HUDEP-2 (cell line): ENCODE measurements around the gene ADCY10.

Experiments used
- DNase-seq, 76 experiments: peaks; one replicate each; lab custom pipeline; 2025; ENCODE audit not compliant: unreplicated experiment in 76 of 76; lab: John Stamatoyannopoulos, UW

ADCY10 gene

DNA sequence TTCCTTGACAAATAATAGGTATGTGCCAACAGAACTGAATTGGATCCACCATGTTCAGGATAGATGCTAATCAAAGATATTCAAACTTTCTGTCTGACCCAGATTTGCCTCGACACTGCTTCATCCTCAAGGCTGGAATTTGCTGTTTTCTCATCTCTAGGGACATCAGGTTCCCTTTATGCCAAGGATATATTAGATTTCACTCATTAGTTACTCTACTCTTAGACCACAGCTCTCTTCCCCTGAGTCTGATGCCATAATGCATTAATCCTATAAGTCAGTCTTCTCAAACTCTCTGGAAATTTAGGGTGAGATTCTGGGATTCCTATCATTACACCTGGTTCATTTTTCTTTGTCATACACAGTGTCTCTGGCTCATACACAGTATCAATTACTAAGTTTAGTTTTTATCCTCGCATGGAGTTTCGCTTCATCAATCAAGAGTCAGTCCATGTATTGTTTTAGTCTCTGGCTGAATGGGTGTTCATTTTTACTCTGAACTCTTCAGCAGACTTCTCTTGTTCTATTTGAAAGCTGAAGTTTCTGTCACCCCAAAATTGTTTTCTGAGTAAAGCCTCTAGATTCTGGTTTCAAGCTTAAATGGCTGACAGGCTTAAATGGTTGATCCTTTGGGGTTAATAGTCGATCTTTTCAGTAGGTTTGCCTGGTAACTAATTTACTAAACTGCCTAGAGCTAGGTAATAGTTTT lies 13.3 kb upstream of the ADCY10 start:
- no peak for DNase-seq

DNA sequence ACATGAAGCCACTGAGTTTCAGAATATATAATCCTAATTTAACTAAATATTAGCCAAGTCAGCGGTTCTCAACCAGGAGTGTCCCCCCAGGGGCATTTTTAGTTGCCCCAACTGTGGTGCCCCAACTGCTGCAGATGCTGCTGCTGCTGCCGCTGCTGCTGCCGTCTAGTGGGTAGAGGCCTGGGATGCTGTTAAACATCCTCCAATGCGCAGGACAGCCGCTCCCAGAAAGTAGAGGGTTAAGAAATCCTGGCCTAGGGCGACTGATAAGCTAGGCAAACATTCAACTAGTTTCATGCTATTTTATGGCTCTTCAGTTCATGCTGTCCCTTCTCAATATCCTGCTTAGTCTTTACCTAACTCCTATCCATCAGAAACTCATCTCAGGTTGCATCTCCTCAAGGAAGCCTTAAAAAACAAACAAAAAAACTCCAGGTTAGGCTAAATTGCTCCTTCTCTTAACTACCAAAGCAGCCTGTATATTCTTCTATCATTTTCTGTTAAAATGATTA lies 12.6 kb upstream of the ADCY10 start:
- no peak for DNase-seq

DNA sequence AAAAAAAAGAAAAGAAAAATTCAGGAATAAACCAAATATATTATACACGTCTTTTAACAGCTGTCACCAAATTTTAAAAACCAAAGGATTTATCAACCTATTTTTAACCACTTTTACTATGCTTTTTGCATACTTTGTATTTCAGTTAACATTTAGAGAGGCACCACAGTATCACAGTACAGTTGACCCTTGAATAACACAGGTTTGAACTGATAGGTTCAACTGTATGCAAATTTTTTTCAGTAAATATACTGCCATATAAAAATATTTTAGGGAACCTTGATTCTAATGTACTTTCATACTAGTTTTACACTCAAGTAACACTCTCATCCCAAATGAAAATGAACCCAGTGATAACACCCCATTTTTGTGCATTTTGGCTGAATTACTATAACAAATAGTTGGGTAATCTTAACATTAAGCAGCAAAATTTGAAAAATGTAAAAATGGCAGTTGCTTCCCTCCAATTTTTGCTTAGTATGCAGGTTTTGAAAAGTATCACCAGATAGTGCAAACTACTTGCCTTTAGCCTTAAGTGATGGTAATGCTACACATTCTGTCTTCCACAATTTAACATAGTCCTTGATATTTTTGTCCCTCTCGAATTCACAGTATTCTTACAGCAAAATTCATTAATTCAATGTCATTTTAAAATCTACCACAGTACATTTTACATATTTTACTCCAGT lies 10.8 kb upstream of the ADCY10 start:
- DNase-seq = peak in 8 of 76 experiments; percentile 1 to 63 (median 30)

DNA sequence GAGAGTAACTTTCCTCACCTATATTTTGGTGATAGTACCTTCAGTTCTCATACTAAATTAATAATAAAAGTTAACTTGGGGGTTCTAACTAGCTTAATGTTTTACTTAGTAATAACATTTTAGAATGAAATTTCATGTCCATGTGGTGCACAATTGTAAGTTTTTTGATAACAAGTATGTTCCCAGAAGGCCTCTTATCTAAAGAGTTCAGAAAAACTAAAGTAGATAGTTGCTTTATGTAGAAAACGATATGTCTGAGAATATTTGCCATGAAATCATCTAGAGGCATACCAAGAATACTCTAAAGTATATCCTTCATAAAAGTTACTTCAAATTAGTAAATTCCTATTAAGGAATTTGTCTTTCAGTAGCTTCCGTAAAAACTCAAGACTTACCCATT lies 10.2 kb upstream of the ADCY10 start:
- DNase-seq = peak in 13 of 76 experiments; percentile 19 to 68 (median 42)

DNA sequence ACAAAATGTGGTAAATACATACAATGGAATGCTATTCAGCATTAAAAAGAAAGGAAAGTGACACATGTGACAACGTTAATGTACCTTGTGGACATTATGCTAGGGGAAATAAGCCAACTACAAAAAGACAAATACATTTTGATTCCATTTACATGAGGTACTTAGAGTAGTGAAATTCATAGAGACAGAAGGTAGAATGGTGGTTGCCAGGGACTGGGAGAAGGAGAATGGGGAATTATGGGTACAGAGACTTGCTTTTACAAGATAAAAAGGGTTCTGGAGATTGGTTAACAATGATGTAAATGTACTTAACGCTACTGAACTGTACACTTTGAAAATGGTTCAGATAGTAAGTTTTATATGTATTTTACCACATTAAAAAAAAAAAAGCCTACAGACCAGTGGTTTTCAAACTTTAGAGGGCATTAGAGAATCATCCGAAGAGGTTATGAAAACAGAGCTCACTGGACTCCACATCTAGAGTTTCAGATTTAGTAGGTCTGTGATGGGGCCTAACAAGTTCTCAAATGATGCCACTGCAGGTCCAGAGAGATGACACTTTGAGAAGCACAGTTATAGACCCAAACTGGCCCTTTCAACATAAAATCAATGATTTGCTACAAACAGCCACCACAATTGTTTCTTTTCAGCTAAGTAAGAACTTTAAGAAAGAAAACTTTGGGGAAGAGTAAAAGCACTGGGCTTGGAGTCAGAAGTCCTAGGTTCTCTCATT lies 9.6 kb upstream of the ADCY10 start:
- peak in 4 of 76 experiments; percentile 7 to 50 (median 16) for DNase-seq

DNA sequence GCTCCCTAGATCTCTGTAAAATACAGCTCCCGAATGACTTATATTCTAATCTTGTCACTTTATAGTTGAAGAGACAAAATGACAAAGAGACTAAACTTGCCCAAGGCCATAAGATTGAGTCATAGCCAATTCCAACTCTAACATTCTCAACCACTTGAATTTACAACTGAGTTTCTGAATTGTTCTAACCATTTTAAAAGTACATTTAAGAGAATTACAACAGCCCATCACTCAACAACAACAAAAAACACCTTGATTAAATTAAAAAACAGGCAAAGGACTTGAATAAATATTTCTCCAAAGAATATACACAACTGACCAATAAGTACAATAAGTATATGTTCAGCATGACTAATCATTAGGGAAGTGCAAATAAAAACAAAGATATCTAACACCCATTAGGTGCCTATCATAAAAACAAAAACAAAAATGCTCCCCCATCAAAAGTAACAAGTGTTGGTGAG lies 8.7 kb upstream of the ADCY10 start:
- no peak for DNase-seq

DNA sequence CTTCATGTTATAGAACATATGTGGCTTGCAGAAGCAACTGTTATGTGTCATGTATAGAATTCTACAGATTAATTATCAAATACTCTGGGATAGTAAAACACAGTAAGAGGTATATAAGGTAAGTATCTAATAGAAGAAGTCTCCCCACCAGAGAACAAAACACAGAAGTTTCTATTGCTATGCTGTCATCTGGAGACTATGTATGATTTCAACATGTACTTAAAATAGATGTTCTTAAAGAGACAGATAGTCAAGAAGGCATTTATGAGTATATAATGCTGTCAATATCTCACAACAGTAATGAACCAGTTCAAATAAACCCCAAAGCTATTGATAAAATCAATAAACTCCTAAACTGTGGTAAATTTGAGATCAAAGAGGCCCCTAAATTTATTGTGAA lies 8.1 kb upstream of the ADCY10 start:
- DNase-seq = no peak

DNA sequence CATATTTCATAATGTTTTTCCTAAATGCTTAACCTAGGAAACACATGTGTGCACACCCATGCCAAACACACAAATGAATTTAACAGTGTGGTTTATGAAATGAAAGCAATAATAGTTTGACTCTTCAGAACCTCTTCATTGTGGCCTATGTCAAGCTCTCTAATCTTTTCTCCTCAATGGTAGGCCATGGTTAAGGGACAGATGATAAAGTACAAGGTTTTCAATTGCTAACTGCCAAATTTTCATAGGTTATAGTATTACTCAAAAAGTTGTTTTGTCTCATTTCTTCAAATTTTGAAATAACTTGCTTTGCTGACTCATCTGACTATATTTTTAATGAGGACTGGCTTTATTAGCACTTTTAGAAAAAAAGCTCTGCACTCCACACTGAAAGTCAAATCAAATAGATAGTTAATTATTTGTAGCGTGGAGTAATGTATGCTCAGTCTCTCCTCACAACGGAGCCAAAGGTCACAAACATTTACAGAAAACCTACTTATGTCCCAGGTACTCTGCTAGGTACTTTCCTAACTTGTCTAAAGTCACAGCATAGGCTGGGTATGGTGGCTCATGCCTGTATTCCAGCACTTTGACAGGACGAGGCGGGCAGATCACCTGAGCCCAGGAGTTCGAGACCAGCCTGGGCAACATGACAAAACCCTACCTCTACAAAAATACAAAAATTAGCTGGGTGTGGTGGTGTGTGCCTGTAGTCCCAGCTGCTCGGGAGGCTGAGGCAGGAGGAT lies 3.0 kb upstream of the ADCY10 start:
- DNase-seq = no peak

DNA sequence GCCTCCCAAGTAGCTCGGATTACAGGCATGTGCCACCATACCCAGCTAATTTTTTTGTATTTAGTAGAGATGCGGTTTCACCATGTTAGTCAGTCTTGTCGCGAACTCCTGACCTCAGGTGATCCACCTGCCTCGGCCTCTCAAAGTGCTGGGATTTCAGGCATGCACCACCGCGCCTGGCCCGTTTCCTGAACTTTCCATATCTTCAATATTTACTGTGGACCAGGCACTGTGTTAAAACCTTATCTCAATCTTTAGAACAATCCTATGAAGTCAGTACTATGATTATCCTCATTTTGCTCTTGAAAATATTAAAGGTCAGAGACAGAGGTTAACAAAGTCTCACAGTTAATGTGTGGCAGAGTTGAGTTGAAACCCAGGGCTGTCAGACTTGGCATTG lies 1.6 kb upstream of the ADCY10 start:
- no peak for DNase-seq

DNA sequence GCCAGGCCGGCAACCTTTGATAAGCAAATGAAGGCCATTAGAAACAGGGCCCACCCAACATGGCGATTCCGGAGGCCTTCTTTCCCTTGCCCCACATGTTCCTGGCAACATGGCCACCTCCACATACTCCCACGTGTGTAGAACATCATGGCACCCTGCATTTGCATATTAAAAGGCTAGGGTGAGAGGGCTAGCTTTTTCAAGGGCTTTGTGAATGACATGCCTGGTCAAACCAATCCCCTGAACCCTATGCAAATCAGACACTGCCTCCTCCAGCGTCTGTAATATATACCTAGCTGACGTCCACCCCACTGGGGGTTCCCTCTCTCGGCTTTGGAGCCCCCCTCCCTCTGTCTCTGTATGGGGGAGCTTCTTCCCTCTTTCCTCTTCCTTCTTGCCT lies 1.6 kb downstream of the ADCY10 start:
- DNase-seq = no peak

DNA sequence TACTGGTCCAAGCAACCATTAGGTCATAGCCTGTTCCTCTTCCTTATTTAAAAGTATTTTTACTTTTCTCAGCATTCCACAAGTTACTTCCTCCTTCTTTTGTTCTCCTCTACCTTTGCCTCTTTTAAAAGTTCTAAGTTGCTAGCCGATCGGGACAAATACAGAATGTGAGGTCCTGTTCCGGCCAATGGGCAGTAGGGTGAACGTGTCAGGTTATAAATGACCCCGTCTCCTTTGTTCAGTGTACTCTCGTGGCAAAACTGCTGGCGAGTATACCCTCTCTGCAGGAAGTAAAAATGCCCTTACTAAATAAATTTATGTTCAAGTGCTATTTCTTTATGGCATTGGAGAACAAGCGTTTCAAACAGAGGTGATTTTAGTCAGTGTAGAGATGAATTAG lies 2.5 kb downstream of the ADCY10 start:
- DNase-seq = no peak

DNA sequence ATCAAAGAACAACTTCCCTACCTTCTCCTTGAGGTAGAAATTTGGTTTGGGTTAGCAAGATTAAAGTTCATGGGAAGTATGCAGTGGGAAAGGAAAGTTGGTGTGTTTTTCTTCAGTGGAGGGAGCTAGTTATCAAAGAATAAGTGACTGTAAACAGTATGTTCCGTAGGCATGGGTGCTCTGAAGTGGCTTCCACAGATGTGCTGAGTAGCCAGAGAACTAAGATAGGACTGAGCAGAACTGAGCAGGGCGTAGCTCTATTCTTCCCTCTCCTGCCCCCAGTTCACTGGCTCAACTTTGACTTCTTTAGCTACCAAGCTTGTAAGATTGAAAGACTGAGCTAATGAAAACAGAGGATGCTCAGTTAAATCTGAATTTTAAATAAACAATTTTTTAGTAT lies 3.4 kb downstream of the ADCY10 start:
- DNase-seq = peak in 1 of 76 experiments; percentile 8

DNA sequence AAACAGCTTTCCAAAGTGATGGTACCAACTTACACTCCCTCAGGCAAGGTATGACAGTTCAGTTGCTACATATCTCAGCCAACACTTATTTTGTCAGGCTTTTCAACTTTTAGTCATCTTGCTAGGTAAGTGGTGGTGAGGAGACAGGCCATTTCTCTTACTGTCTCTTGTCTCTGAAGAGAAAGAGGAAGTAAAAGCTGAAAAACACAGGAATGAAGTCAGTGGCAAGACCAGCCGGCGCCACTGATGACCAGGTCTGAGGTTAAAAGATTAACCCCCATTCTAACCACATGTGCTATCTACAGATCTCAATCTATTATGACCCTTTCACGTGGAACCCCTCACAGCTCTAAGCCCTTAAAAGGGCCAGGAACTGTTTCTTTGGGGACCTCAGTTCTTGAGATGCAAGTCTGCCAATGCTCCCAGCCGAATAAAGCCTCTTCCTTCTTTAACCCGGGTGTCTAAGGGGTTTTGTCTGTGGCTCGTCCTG lies 4.2 kb downstream of the ADCY10 start:
- DNase-seq = peak in 8 of 76 experiments; percentile 15 to 61 (median 31)

DNA sequence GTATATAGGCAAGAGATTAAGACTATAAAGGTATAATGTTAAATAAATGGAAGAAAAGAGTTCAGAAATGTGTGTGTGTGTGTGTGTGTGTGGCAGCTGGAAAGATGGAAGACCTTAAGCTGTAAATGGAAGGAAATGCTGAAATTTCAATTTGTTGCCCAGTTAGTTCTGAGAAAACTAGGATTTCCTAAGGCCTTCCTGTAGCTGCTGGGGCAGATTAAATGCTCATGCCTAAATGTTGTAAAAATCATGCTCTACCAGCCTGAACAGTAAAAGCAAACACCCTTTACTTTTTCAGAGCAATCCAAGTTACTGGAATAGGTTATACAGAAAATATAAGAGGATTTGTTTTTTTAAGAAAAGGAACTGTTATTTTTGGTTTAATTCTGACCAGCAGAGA lies 8.3 kb downstream of the ADCY10 start:
- DNase-seq = no peak

DNA sequence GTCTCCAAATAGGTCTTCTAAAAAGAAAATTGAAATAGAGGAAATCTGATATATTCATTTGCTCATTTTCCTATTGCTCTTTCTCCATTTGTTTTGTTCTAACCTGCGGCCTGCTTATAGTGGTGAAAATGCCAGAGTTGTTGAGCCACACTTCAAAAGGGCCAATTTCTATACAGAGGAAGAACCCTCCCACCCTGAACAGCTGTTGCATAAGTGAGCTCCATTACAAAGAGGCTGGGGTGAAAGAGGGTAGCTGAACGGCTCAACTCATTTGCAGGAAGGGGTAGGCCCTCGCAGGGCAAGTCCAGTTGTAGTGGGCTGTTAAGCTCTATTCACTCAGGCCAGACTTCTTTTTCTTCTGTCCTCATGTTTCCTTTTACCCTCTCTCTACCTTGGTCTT lies 8.8 kb downstream of the ADCY10 start:
- no peak for DNase-seq

DNA sequence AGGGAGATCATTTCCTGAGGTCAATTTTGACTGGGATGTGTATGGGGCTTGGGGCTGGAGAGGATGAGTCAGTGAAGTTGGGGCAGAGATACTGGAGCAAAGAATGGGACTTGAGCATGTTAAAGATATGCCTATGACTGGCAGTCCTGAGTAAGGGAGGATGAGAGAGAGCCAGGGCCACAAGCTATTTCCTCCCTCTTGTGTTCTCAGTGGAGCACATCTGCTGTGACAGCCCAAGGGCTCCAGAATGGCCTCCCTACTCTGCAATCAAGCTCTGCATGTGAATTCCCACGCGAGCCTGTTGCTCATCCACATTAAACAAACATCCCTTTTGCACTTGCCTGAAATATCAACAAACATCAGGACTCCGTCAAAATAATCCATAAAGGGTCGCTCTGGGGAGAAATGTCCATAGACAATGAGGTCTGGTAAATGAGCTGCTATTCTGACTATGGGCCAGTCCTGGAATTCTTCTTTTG lies 9.2 kb downstream of the ADCY10 start:
- DNase-seq = peak in 1 of 76 experiments; percentile 5

DNA sequence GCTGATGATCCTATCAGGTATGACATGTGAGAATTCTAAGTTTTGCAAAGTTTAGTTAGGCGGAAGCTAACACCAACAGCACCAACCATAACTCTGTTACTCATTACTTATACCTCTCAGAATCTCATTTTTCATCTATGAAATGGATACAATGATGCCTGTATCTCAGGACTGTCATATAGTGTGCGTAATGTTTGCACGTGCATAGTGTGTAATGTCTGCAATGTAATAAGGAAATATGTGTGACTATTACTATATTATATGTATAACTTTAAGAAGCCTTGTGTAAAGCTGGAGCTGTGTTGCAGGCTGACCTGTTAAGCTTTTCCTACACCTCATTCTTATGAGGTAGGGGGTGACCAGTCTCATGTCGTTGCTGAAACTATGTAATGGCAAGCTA lies 13.0 kb downstream of the ADCY10 start:
- no peak for DNase-seq

DNA sequence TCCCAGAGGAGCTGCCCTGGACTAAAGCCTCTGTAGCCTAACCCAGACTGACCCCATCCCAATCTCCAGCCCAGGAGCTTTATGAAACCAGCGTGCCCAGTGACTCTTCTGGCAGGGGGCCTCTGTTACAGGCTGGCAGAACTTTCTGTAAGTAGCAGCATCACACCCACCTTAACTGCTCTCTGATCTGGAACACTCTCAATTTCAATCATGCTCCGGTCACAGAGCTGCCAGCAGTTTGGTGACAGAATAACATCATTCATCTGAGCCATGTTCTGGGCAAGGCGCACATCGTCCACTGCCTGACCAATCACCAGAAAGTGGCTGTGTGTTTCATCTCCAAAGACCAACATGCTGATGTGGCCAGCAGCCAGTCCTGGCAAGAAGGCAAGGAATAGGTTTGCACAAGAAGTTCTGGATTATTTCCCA lies 14.7 kb downstream of the ADCY10 start:
- DNase-seq = no peak

DNA sequence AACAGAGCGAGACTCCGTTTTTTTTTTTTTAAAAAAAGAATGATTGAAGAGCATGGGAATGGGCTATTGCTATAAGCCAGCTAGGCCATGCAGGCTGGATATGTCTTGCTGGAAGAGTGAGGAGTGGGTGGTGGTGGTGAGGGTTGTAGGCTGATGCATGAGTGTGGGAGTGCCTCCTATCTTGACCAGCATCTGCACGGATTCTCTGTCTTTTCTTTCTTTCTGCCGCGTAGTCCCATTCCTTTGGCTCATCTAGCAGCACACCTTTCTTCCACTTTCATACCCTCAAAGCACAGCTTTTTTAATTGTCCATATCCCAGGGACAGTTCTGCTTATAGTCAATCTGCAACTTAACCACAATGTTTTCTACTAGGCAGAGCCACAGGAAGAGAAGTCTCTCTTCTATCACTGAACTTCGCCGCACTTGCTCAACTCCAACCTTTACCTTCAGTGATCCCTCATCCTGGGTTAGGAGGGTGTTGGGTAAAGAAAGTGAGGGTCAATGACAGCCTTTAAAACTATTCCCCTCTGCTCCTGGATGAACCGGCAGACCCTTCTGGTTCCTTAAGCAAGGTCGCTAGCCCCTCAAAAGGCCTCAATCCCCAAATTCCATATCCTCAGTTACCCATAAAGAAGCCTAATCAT lies 15.2 kb downstream of the ADCY10 start:
- no peak for DNase-seq

DNA sequence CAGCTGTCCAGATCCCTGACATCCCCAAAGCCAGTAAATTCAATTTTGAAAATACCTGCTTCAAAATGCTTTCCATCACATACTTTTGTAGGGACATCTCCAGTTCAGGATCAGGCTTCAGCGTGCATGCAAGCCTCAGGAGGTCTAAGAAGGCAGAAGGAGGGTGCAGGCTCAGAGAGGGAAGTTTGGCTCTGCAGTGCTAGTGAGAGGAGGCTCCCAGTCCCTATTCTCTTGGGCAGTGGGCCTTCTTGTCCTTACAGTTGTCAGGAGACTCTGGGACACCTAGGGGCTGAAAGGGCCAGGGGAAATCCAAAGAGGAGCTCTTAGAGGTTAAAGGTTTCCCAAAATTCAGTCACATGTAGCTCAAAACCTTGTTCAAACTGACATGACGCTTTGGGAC lies 20.1 kb downstream of the ADCY10 start:
- no peak for DNase-seq
